Ovary (tissue), 3 donors: ENCODE results near the gene NEK2.

Source experiments
- POLR2A ChIP-seq: fragments of 450-650 bp; IDR thresholded peaks from one replicate; pipeline ENCODE4 v1.6.1; 2017; ENCODE audit warnings: antibody characterized with exemption, mild to moderate bottlenecking, moderate library complexity
- TF ChIP-seq, protein P1 (sequence below), 3 donors: fragments of 450-650 bp in 2 of 3; fragments of 200-600 bp in 1 of 3; IDR thresholded peaks; one replicate each; pipeline versions ENCODE4 v1.5.1 to v1.8.0; 2016 to 2022; ENCODE audit warnings: antibody characterized with exemption in 3 of 3, mild to moderate bottlenecking in 1 of 3
- donor health status: DM: no; HTN: no; CAD: no.

DNA sequence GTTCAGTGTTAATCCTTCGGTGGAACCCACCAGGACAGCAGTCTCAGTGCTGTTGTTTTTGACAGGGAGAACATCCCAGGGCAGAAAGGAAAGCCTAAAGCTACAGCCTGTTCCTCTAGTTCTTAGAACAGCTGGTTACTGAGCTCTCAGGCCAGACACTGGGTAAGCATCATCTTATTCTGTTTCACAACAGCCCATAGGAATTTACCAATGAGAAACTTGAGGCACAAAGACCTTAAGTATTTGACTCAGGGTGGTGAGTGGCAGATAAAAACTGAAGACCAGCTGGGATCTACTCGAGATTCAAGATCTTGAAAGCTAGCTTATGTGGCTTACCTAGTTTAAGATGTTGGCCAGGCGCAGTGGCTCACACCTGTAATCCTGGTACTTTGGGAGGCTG, 9.4 kb upstream of the NEK2 start:
- TF ChIP-seq, protein P1, sequence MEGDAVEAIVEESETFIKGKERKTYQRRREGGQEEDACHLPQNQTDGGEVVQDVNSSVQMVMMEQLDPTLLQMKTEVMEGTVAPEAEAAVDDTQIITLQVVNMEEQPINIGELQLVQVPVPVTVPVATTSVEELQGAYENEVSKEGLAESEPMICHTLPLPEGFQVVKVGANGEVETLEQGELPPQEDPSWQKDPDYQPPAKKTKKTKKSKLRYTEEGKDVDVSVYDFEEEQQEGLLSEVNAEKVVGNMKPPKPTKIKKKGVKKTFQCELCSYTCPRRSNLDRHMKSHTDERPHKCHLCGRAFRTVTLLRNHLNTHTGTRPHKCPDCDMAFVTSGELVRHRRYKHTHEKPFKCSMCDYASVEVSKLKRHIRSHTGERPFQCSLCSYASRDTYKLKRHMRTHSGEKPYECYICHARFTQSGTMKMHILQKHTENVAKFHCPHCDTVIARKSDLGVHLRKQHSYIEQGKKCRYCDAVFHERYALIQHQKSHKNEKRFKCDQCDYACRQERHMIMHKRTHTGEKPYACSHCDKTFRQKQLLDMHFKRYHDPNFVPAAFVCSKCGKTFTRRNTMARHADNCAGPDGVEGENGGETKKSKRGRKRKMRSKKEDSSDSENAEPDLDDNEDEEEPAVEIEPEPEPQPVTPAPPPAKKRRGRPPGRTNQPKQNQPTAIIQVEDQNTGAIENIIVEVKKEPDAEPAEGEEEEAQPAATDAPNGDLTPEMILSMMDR (IDR thresholded peaks at IDR 0.05): no peak
- no peak for TF ChIP-seq POLR2A
